ENCODE results near the gene KIZ. TPM values are rescaled to one million over a fixed set of nuclear protein-coding genes. Genes with fewer than 3 reads are reported as not detected.

KIZ gene
- total RNA-seq, 2 experiments from 2014 or later, result 31.1 to 33.8 TPM

DNA sequence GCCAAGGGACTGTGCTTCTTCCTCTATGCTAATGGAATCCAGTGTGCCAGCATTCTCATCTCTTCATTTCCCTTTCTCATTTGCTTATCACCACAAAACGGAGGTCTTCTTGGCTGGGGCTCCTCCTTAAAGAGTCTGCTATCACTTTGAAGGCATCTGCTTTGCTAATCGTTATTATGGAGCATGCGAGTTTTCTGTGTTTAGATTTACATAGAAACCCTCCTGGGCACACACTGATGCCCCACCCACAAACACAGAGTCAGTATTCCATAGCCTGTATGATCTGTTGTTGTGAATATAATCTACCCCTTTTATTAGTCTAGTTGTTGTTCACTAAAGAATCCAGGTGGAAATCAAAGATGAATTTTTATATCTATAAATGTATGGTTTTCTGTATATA, 93.8 kb downstream of the KIZ start:
- Mint-ChIP-seq H3K4me1 (ENCODE audit: low read depth) (no peaks in the 10 kb centered on the region), H3K4me3 (no peak overlapping the region), H3K27ac (no peak overlapping the region), H3K27me3 (no peaks in the 10 kb centered on the region), H3K9me3 (no peaks in the 10 kb centered on the region), H3K36me3 (ENCODE audit: low read depth) (peaks cover 23% of the 10 kb centered on the region)
- DNase-seq (no peak), ATAC-seq (ENCODE audit: poor library complexity) (no peak)
- H3K4me3 ChIP-seq (ENCODE audit: low read length), result no peak overlapping the region
- CTCF ChIA-PET, result no interaction called here
- H3K27ac ChIP-seq (ENCODE audit: low read depth in 1 of 2, low read length in 2 of 2), result no peak overlapping the region
- intact Hi-C loops (cut with DNase I, micrococcal nuclease), result no loop called here
- TF ChIP-seq, protein P1, sequence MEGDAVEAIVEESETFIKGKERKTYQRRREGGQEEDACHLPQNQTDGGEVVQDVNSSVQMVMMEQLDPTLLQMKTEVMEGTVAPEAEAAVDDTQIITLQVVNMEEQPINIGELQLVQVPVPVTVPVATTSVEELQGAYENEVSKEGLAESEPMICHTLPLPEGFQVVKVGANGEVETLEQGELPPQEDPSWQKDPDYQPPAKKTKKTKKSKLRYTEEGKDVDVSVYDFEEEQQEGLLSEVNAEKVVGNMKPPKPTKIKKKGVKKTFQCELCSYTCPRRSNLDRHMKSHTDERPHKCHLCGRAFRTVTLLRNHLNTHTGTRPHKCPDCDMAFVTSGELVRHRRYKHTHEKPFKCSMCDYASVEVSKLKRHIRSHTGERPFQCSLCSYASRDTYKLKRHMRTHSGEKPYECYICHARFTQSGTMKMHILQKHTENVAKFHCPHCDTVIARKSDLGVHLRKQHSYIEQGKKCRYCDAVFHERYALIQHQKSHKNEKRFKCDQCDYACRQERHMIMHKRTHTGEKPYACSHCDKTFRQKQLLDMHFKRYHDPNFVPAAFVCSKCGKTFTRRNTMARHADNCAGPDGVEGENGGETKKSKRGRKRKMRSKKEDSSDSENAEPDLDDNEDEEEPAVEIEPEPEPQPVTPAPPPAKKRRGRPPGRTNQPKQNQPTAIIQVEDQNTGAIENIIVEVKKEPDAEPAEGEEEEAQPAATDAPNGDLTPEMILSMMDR (IDR thresholded peaks at IDR 0.05), result no peak
- POLR2A ChIA-PET, result no interaction called here
- H3K4me1 ChIP-seq (ENCODE audit: insufficient read depth, low read length), result no peaks in the 10 kb centered on the region
- H3K9me3 ChIP-seq (ENCODE audit: control insufficient read depth in 1 of 2, insufficient read depth in 1 of 2, low read length in 2 of 2), result no peaks in the 10 kb centered on the region
- H3K36me3 ChIP-seq (ENCODE audit: insufficient read depth, low read length), result no peaks in the 10 kb centered on the region
- no peaks in the 10 kb centered on the region for H3K27me3 ChIP-seq (ENCODE audit: control insufficient read depth in 1 of 2, insufficient read depth in 2 of 2, low read length in 2 of 2)

DNA sequence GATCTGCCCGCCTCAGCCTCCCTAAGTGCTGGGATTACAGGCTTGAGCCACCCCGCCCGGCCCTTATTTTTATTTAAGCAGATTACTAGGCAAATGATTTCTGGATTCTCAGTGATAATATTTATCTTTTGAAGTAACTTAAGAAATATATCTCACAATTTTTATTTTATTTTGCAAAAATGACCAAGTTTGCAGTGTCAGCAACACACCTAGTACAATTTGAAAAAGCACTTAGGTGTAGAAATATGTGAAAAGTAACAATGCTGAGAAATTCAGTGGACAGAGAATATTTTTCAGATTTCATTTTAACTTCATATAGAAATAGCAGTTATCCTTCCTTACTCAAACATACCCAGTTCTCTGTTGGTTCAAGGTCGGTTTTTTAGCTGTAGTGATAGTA, 98.3 kb downstream of the KIZ start:
- DNase-seq, result no peak
- peaks cover 46% of the 10 kb centered on the region for H3K36me3 Mint-ChIP-seq (ENCODE audit: low read depth)
- ATAC-seq (ENCODE audit: poor library complexity), result no peak

DNA sequence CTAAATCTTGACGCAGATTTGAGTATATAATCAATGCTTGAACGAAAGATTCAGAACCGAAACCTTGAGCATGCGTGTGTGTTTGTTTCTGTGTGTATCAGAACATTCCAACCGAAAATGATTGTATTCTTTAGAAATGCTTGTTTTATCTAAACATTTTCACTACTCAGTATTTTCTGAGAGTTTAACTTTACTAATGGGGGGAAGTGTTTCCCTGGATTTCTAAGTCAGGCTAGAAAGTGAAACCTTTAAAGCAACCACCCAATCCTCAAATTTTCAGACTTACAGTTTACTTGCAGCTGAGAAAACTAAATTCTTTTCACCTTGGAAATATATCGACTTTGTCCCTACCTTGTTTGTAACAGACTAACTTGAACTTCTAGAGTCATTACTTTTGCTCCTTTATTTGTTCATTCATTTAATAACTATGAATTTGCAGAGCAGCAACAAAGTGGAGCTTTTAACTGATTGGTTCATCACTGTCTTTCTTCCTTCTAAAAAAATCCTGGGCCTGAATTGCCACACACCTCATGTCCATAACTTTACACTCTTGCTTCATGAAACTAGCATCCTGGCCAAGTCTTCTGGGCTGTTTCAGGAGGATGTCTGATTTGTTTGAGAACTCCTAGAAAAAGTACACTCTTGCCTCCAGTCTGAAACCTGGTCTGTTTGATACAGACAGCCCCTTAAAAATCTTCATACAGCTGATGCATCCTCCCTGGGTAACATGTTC, 99.5 kb downstream of the KIZ start:
- TF ChIP-seq, protein P1 (IDR thresholded peaks at IDR 0.05), result no peak
- no peak overlapping the region for H3K27ac Mint-ChIP-seq
- no peaks in the 10 kb centered on the region for H3K4me1 Mint-ChIP-seq (ENCODE audit: low read depth)
- Histone ChIP-seq H3K27ac (ENCODE audit: low read depth in 1 of 2, low read length in 2 of 2) (no peak overlapping the region), H3K36me3 (ENCODE audit: insufficient read depth, low read length) (peaks cover 5% of the 10 kb centered on the region), H3K9me3 (ENCODE audit: control insufficient read depth in 1 of 2, insufficient read depth in 1 of 2, low read length in 2 of 2) (no peaks in the 10 kb centered on the region), H3K4me3 (ENCODE audit: low read length) (no peak overlapping the region), H3K4me1 (ENCODE audit: insufficient read depth, low read length) (no peaks in the 10 kb centered on the region), H3K27me3 (ENCODE audit: control insufficient read depth in 1 of 2, insufficient read depth in 2 of 2, low read length in 2 of 2) (no peaks in the 10 kb centered on the region)
- ChIA-PET POLR2A (no interaction called here), CTCF (interaction anchor here (1.3 to 2.1 kb wide), 2 partner anchors 10 to 280 kb away, joined by 4 read pairs; no protein-coding TSS in a partner anchor)
- intact Hi-C loops (cut with DNase I, micrococcal nuclease), result no loop called here
- no peaks in the 10 kb centered on the region for H3K27me3 Mint-ChIP-seq
- no peak for DNase-seq
- no peaks in the 10 kb centered on the region for H3K9me3 Mint-ChIP-seq
- H3K4me3 Mint-ChIP-seq, result no peak overlapping the region
- no peak for ATAC-seq (ENCODE audit: poor library complexity)
- peaks cover 53% of the 10 kb centered on the region for H3K36me3 Mint-ChIP-seq (ENCODE audit: low read depth)

More for the DNA sequence above, 98.3 kb downstream of the KIZ start:
- Mint-ChIP-seq H3K27me3 (no peaks in the 10 kb centered on the region), H3K4me1 (ENCODE audit: low read depth) (no peaks in the 10 kb centered on the region), H3K27ac (no peak overlapping the region), H3K9me3 (no peaks in the 10 kb centered on the region), H3K4me3 (no peak overlapping the region)
- H3K27ac ChIP-seq (ENCODE audit: low read depth in 1 of 2, low read length in 2 of 2), result no peak overlapping the region
- H3K4me1 ChIP-seq (ENCODE audit: insufficient read depth, low read length), result no peaks in the 10 kb centered on the region
- H3K27me3 ChIP-seq (ENCODE audit: control insufficient read depth in 1 of 2, insufficient read depth in 2 of 2, low read length in 2 of 2), result no peaks in the 10 kb centered on the region
- ChIA-PET CTCF (interaction anchor here (1.3 to 2.1 kb wide), 2 partner anchors 11 to 281 kb away, joined by 4 read pairs; no protein-coding TSS in a partner anchor), POLR2A (no interaction called here)
- no peak overlapping the region for H3K4me3 ChIP-seq (ENCODE audit: low read length)
- TF ChIP-seq, protein P1 (IDR thresholded peaks at IDR 0.05), result no peak
- H3K36me3 ChIP-seq (ENCODE audit: insufficient read depth, low read length), result no peaks in the 10 kb centered on the region
- H3K9me3 ChIP-seq (ENCODE audit: control insufficient read depth in 1 of 2, insufficient read depth in 1 of 2, low read length in 2 of 2), result no peaks in the 10 kb centered on the region
- intact Hi-C loops (cut with DNase I, micrococcal nuclease), result no loop called here
